Hepatocyte (in vitro differentiated cells): ENCODE measurements around the gene DHX15. TPM values are rescaled to one million over a fixed set of nuclear protein-coding genes. Genes with fewer than 3 reads are reported as not detected.

Experiments used
- DNase-seq: peaks from one replicate; pipeline ENCODE4 v3.0.0-alpha.2; 2016; ENCODE audit warnings: low spot score
- H2AFZ ChIP-seq: fragments of 200-600 bp; sonication (generic); 2 replicates; pipeline ENCODE4 v1.6.0; 2016; ENCODE audit warnings: antibody characterized with exemption, mild to moderate bottlenecking
- H3K27ac ChIP-seq: fragments of 200-600 bp; sonication (generic); 2 replicates; pipeline ENCODE4 v1.5.1; 2016; ENCODE audit warnings: mild to moderate bottlenecking
- H3K27me3 ChIP-seq: fragments of 200-600 bp; sonication (generic); 2 replicates; pipeline ENCODE4 v1.6.1; 2016
- H3K36me3 ChIP-seq: fragments of 200-600 bp; sonication (generic); replicated peaks from 2 replicates; pipeline ENCODE4 v1.5.1; 2016; ENCODE audit warnings: low read depth; ENCODE audit not compliant: insufficient read depth
- H3K4me1 ChIP-seq: fragments of 200-600 bp; sonication (generic); 2 replicates; pipeline ENCODE4 v1.5.1; 2016; ENCODE audit warnings: mild to moderate bottlenecking, moderate library complexity; ENCODE audit not compliant: insufficient read depth
- H3K4me2 ChIP-seq: fragments of 200-600 bp; sonication (generic); 2 replicates; pipeline ENCODE4 v1.6.0; 2016
- H3K4me3 ChIP-seq: fragments of 200-600 bp; sonication (generic); 2 replicates; pipeline ENCODE4 v1.5.1; 2016; ENCODE audit warnings: mild to moderate bottlenecking
- H3K79me2 ChIP-seq: fragments of 200-600 bp; sonication (generic); 2 replicates; pipeline ENCODE4 v1.6.0; 2017; ENCODE audit warnings: mild to moderate bottlenecking
- H3K9me2 ChIP-seq: fragments of 200-600 bp; sonication (generic); replicated peaks from 2 replicates; pipeline ENCODE4 v1.6.0; 2017; ENCODE audit warnings: mild to moderate bottlenecking; ENCODE audit not compliant: insufficient read depth
- H3K9me3 ChIP-seq: fragments of 200-600 bp; sonication (generic); 2 replicates; pipeline ENCODE4 v1.5.1; 2016; ENCODE audit warnings: low read depth, mild to moderate bottlenecking
- H4K20me1 ChIP-seq: fragments of 200-600 bp; sonication (generic); 2 replicates; pipeline ENCODE4 v1.6.0; 2016; ENCODE audit warnings: mild to moderate bottlenecking; ENCODE audit not compliant: insufficient read depth, poor library complexity, severe bottlenecking
- EZH2 ChIP-seq: fragments of 200-600 bp; sonication (generic); IDR thresholded peaks from 2 replicates; pipeline ENCODE4 v1.6.1; 2016; ENCODE audit warnings: antibody characterized with exemption, mild to moderate bottlenecking, borderline replicate concordance
- EZH2phosphoT487 ChIP-seq: fragments of 200-600 bp; sonication (generic); IDR thresholded peaks from one replicate; pipeline ENCODE4 v1.6.1; 2018; ENCODE audit warnings: antibody characterized with exemption, mild to moderate bottlenecking, low read depth, moderate library complexity; ENCODE audit not compliant: unreplicated experiment, severe bottlenecking
- WGBS: methylation state at CpG from one replicate; pipeline ENCODE4 v1.1.6; 2016; ENCODE audit warnings: low lambda C conversion rate; ENCODE audit errors: missing lambda C conversion rate; 5-methylcytosine and 5-hydroxymethylcytosine counted together
- polyA plus RNA-seq: library from polyadenylated mRNA; unstranded; fragments of >200 nt; fragmentation: Nextera tagmentation; extraction: Ambion mirVana; gene quantifications from 2 replicates; pipeline ENCODE4 v1.2.1, GENCODE V29; 2016
- total RNA-seq: library from RNA; depleted of rRNA; stranded (reverse); fragments of >200 nt; gene quantifications from 2 replicates; pipeline ENCODE4 v1.2.3, GENCODE V29; 2014
- TF ChIP-seq, protein P1 (sequence below): fragments of 200-600 bp; sonication (generic); IDR thresholded peaks from 2 replicates; pipeline ENCODE4 v1.5.1; 2016; ENCODE audit warnings: antibody characterized with exemption, mild to moderate bottlenecking; ENCODE audit not compliant: poor library complexity

DHX15 gene
- total and polyA plus RNA-seq, 2 experiments from 2014 or later, result 88.4 to 188 TPM

DNA sequence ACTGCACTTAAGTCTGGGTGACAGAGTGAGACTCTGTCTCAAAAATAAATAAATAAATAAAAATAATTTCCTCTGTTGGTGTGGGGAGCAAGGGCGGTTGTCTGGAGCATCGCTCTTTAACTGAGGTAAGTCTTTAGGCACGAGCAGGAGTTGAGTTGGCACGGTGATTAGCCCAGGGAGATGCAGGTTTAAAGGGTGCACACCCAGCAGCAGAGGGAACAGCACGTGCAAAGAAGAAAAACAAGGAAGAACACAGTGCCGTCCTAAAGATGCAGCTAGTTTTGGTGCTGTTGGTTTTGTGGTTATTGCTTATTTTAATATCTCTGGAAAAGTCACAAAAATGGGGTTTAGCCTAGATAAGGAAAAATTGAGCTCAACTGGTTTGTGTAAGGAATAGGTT lies 87.8 kb downstream of the DHX15 start:
- H2AFZ ChIP-seq, result no peak overlapping the region
- H3K79me2 ChIP-seq, result no peaks in the 10 kb centered on the region
- no peak overlapping the region for H3K4me3 ChIP-seq
- no peaks in the 10 kb centered on the region for H3K4me1 ChIP-seq
- H3K27ac ChIP-seq, result no peak overlapping the region
- DNase-seq, result no peak
- WGBS, result 94% methylated on average over 6 of the region's 6 CpGs
- no peak for TF ChIP-seq EZH2phosphoT487
- H3K27me3 ChIP-seq, result peaks cover 6% of the 10 kb centered on the region
- H3K4me2 ChIP-seq, result no peak overlapping the region
- no peaks in the 10 kb centered on the region for H4K20me1 ChIP-seq
- H3K9me2 ChIP-seq, result no peaks in the 10 kb centered on the region
- H3K9me3 ChIP-seq, result no peaks in the 10 kb centered on the region
- H3K36me3 ChIP-seq, result no peaks in the 10 kb centered on the region

DNA sequence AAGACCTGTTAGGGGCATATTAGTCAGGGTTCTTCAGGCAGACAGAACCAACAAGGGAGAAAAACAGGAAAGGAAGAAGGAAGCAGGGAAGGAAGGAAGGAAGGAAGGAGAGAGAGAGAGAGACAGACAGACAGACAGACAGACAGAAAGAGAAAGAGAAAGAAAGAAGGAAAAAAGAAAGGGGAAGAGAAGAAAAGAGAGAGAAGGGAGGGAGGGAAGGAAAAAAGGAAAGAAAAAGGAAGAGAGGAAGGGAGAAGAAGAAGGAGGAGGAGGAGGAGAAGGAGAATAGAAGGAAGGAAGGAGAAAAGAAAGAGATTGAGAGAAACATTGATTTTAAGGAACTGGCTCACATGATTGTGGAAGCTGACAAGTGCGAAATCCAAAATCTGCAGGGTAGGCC lies 89.0 kb downstream of the DHX15 start:
- WGBS, result 100% methylated on average over 1 of the region's 1 CpG
- Histone ChIP-seq H3K4me3 (no peak overlapping the region), H3K27ac (no peak overlapping the region), H4K20me1 (no peaks in the 10 kb centered on the region), H3K9me3 (no peaks in the 10 kb centered on the region), H2AFZ (no peak overlapping the region), H3K36me3 (no peaks in the 10 kb centered on the region), H3K9me2 (no peaks in the 10 kb centered on the region), H3K79me2 (no peaks in the 10 kb centered on the region), H3K4me1 (no peaks in the 10 kb centered on the region), H3K27me3 (peaks cover 2% of the 10 kb centered on the region), H3K4me2 (no peak overlapping the region)
- DNase-seq, result no peak
- no peak for TF ChIP-seq EZH2phosphoT487
- no peak for TF ChIP-seq EZH2
- TF ChIP-seq, protein P1, sequence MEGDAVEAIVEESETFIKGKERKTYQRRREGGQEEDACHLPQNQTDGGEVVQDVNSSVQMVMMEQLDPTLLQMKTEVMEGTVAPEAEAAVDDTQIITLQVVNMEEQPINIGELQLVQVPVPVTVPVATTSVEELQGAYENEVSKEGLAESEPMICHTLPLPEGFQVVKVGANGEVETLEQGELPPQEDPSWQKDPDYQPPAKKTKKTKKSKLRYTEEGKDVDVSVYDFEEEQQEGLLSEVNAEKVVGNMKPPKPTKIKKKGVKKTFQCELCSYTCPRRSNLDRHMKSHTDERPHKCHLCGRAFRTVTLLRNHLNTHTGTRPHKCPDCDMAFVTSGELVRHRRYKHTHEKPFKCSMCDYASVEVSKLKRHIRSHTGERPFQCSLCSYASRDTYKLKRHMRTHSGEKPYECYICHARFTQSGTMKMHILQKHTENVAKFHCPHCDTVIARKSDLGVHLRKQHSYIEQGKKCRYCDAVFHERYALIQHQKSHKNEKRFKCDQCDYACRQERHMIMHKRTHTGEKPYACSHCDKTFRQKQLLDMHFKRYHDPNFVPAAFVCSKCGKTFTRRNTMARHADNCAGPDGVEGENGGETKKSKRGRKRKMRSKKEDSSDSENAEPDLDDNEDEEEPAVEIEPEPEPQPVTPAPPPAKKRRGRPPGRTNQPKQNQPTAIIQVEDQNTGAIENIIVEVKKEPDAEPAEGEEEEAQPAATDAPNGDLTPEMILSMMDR, result no peak

DNA sequence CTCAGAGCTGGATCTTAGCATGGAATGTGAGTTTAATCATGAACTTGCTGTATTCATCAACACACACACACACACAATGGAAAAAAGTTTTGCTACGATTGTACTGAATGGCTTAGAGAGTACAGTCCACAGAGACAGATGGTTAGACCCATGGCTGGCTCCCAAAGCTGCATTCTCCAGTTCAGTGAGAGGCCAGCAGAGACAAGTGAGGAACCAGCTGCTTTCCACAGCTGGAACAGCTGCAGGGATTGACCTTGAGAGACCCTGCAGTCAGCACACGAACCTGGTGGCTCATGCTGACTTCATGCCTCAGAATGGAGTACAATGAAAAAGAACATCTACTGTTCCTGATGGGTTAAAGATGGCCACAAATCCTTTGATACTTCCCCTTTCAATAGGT lies 94.5 kb downstream of the DHX15 start:
- Histone ChIP-seq H3K27me3 (no peaks in the 10 kb centered on the region), H3K79me2 (no peaks in the 10 kb centered on the region), H2AFZ (no peak overlapping the region), H3K4me2 (no peak overlapping the region), H3K27ac (no peak overlapping the region), H3K4me1 (no peaks in the 10 kb centered on the region), H3K9me3 (no peaks in the 10 kb centered on the region), H4K20me1 (no peaks in the 10 kb centered on the region), H3K36me3 (no peaks in the 10 kb centered on the region), H3K9me2 (no peaks in the 10 kb centered on the region), H3K4me3 (no peak overlapping the region)
- DNase-seq, result peak; percentile 22
- TF ChIP-seq EZH2, result no peak
- TF ChIP-seq, protein P1, result no peak
- no peak for TF ChIP-seq EZH2phosphoT487
- WGBS, result 65% methylated on average over 2 of the region's 2 CpGs

DNA sequence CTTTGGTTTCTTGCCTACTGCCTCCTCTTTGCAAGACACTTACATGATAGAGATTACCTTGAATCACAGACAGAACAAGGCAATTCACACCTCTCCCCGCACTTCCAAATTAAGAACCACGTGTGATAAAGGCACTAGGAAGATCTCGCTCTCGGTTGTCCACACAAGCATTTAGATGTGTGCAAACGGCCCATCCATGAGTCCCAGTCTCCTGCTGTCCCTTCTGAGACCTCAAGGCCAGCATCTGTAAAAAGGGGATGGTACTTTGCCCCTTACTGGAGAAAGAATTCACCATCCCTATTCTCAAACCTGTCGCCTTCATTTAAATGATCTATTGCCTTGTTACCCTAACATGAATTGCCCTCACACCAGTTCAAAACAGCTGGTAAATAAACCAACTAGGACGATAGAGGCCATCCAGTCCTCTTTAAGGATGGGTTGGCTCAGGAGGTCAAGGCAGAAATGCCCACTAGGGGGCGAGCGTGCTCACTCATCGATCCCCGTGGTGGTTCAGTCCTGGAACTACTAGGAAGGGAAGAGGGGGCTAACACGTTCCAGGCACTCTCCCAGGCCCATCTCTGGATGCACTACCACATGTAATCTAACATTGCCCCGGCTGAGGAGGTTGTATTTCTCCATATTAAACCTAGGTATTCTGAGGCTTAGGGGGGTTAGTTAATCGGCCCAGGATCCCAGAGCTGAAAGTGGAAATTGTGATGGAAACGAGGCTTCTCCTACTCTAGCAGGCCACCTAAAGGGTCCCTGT lies 95.8 kb downstream of the DHX15 start:
- Histone ChIP-seq H3K4me1 (no peaks in the 10 kb centered on the region), H2AFZ (no peak overlapping the region), H3K4me2 (no peak overlapping the region), H3K27me3 (no peaks in the 10 kb centered on the region), H3K36me3 (no peaks in the 10 kb centered on the region), H3K4me3 (no peak overlapping the region), H4K20me1 (no peaks in the 10 kb centered on the region), H3K27ac (no peak overlapping the region), H3K9me2 (no peaks in the 10 kb centered on the region), H3K79me2 (no peaks in the 10 kb centered on the region), H3K9me3 (no peaks in the 10 kb centered on the region)
- WGBS, result 32% methylated on average over 15 of the region's 15 CpGs
- TF ChIP-seq EZH2phosphoT487 (no peak), EZH2 (no peak)
- TF ChIP-seq, protein P1, result peak; percentile 78
- peak; percentile 80 for DNase-seq
